GM12891 (cell line): ENCODE measurements around the gene ERBB3.

Experiments
- PAX5 ChIP-seq: IDR thresholded peaks from 2 replicates; pipeline ENCODE4 v1.6.1; 2011; ENCODE audit warnings: low read length, moderate library complexity, mild to moderate bottlenecking; ENCODE audit not compliant: insufficient read depth, severe bottlenecking
- POLR2A ChIP-seq: IDR thresholded peaks from 2 replicates; pipeline ENCODE4 v1.6.1; 2011; ENCODE audit warnings: low read depth, low read length, control low read depth
- POLR2AphosphoS5 ChIP-seq: IDR thresholded peaks from 2 replicates; pipeline ENCODE4 v1.6.1; 2011; ENCODE audit warnings: low read depth, low read length, control low read depth

DNA sequence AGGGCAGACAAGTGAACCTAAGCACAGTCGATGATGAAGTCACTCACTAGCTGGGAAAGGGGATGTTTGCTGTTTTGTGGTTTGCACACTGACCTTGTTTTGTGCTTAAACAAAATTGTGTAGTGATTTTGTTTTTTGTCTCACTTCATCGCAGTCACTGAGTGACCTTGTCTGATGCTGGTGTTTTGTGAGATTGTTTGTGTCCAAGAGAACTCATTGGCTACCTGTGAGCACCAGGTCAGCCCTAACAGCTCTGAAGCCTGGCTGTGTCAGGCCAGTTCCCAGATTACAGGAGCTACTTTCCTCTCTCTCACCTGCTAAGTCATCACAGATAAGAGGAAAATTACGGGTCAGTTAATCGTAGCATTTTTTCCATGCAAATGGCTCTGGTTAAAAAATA, 44.2 kb downstream of the ERBB3 start:
- TF ChIP-seq POLR2A (no peak), POLR2AphosphoS5 (no peak), PAX5 (no peak)
